Astrocyte of the spinal cord (primary cell): Measurements from ENCODE around the gene TRPM1.
"Not testable (repeated sequence)": the region's sequence is repeated elsewhere in the genome, so short reads cannot be mapped to it uniquely, and the experiment has no call there.

Experiments
- DNase-seq: peaks from one replicate; pipeline ENCODE4 v3.0.0; 2011; ENCODE audit warnings: low read depth, low spot score
- H3K4me3 ChIP-seq: 2 replicates; pipeline ENCODE4 v1.5.1; 2011; ENCODE audit warnings: low read depth, mild to moderate bottlenecking, low read length, moderate library complexity
- CTCF ChIP-seq: IDR thresholded peaks from 2 replicates; pipeline ENCODE4 v1.5.1; 2012; ENCODE audit warnings: low read depth, mild to moderate bottlenecking, low read length, inconsistent platforms
- in situ Hi-C: cut with HindIII; loops from 2 replicates; pipeline ENCODE4 v1.10.0; 2017; ENCODE audit warnings: low sequenced_read_pairs

TRPM1 gene

GRCh38 chr15:31096563-31096962 lies 5.0 kb downstream of the TRPM1 start:
- no peak overlapping the region for H3K4me3 ChIP-seq
- in situ Hi-C loops: no loop called here
- TF ChIP-seq CTCF: no peak
- DNase-seq: no peak

GRCh38 chr15:31091481-31091880 lies 10.0 kb downstream of the TRPM1 start:
- no peak overlapping the region for H3K4me3 ChIP-seq
- no peak for TF ChIP-seq CTCF
- peak; percentile 79 for DNase-seq
- in situ Hi-C loops: no loop called here

- no peak for TF ChIP-seq CTCF
- in situ Hi-C loops: no loop called here
- no peak for DNase-seq
- no peak overlapping the region for H3K4me3 ChIP-seq
Observed at GRCh38 chr15:31090766-31091165, 10.8 kb downstream of the TRPM1 start.

- in situ Hi-C loops: no loop called here
- no peak for DNase-seq
- no peak for TF ChIP-seq CTCF
Observed at GRCh38 chr15:31089368-31090047, 12.0 kb downstream of the TRPM1 start.

GRCh38 chr15:31088672-31089367 lies 12.7 kb downstream of the TRPM1 start:
- no peak overlapping the region for H3K4me3 ChIP-seq
- no peak for DNase-seq
- in situ Hi-C loops: no loop called here
- no peak for TF ChIP-seq CTCF

More at GRCh38 chr15:31089368-31090047, 12.0 kb downstream of the TRPM1 start:
- H3K4me3 ChIP-seq: no peak overlapping the region

- DNase-seq, in situ Hi-C loops, H3K4me3 ChIP-seq: not testable (repeated sequence)
Observed at GRCh38 chr15:31088041-31088440, 13.5 kb downstream of the TRPM1 start.

GRCh38 chr15:31086344-31086743 lies 15.2 kb downstream of the TRPM1 start:
- no peak for TF ChIP-seq CTCF
- no peak overlapping the region for H3K4me3 ChIP-seq
- in situ Hi-C loops: no loop called here
- no peak for DNase-seq
